Fibroblast of skin of back (primary cell): Measurements from ENCODE around the gene XCR1.
A peak's percentile ranks its signal among the peaks of the same experiment; 100 is the strongest.
"Not testable (repeated sequence)": the region's sequence is repeated elsewhere in the genome, so short reads cannot be mapped to it uniquely, and the experiment has no call there.

ENCODE experiments used
- DNase-seq: peaks from one replicate; pipeline ENCODE4 v3.0.0-alpha.2; 2013

The XCR1 gene

GRCh38 chr3:46038916-46039315 is 11.6 kb upstream of the XCR1 start:
- no peak for DNase-seq

GRCh38 chr3:46038071-46038470 is 10.8 kb upstream of the XCR1 start:
- DNase-seq: not testable (repeated sequence)

- no peak for DNase-seq
Observed at GRCh38 chr3:46036191-46036590, 8.9 kb upstream of the XCR1 start.

- DNase-seq: no peak
Observed at GRCh38 chr3:46031747-46032146, 4.5 kb upstream of the XCR1 start.

GRCh38 chr3:46031269-46031668 is 4.0 kb upstream of the XCR1 start:
- DNase-seq: no peak

GRCh38 chr3:46030626-46031025 is 3.3 kb upstream of the XCR1 start:
- DNase-seq: no peak

- no peak for DNase-seq
Observed at GRCh38 chr3:46029953-46030543, 2.8 kb upstream of the XCR1 start.

- DNase-seq: no peak
Observed at GRCh38 chr3:46027736-46028397, 584 bp upstream of the XCR1 start.

GRCh38 chr3:46025139-46025538 is 2.1 kb downstream of the XCR1 start:
- no peak for DNase-seq

- DNase-seq: no peak
Observed at GRCh38 chr3:46024131-46024530, 3.2 kb downstream of the XCR1 start.

- no peak for DNase-seq
Observed at GRCh38 chr3:46022909-46023785, 4.1 kb downstream of the XCR1 start.

GRCh38 chr3:46021516-46021915 is 5.8 kb downstream of the XCR1 start:
- no peak for DNase-seq

- no peak for DNase-seq
Observed at GRCh38 chr3:46020766-46021510, 6.3 kb downstream of the XCR1 start.

- DNase-seq: peak; percentile 13
Observed at GRCh38 chr3:46019707-46020106, 7.6 kb downstream of the XCR1 start.

GRCh38 chr3:46017720-46018119 is 9.6 kb downstream of the XCR1 start:
- DNase-seq: no peak

GRCh38 chr3:46013316-46014094 is 13.8 kb downstream of the XCR1 start:
- no peak for DNase-seq

- no peak for DNase-seq
Observed at GRCh38 chr3:46012246-46012645, 15.0 kb downstream of the XCR1 start.

GRCh38 chr3:46010519-46011113 is 16.7 kb downstream of the XCR1 start:
- DNase-seq: no peak

GRCh38 chr3:46008058-46008457 is 19.2 kb downstream of the XCR1 start:
- no peak for DNase-seq

GRCh38 chr3:46007280-46007679 is 20.0 kb downstream of the XCR1 start:
- DNase-seq: no peak

- DNase-seq: peak; percentile 76
Observed at GRCh38 chr3:46006238-46007032, 20.8 kb downstream of the XCR1 start.
